ENCODE data around the gene CASP1. TPM values are rescaled to one million over a fixed set of nuclear protein-coding genes. Genes with fewer than 3 reads are reported as not detected.
A peak's percentile ranks its signal among the peaks of the same experiment; 100 is the strongest.
"Not testable (repeated sequence)": the region's sequence is repeated elsewhere in the genome, so short reads cannot be mapped to it uniquely, and the experiment has no call there.

The CASP1 gene
- total RNA-seq, 1 donor from 2014 or later, result 38.3 TPM

DNA sequence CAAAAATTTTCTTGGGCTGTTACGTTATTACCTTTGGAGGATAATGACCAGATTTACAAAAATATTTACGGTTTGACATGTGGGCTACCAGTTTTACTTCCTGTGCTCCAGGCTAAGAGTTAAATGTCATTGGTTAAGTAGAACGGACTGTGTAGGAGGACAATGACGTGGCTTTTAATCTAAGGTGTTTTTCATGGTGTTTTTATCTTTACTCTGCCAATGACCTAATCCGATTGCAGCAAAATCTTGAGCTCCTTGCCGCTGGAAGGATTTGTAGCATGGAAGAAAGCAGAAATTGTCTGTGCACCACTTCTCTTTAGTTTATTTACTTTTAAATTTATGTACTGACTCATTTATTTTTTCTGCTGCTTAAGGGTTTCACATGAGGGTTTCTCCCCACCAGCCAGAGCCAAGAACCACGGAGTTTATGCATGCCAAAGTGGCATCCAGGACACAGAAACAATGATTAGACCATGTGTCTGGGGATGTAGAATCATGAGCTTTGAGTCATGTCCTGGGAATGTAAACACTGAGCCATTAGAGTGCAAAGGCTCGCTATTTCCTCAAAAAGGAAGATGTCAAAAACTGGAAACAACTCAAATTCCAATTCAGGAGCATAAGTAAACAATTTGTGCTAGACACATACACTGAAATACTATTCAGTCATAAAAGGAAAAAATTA is 12.1 kb upstream of the CASP1 start:
- DNase-seq (ENCODE audit: low spot score), result peak; percentile 82

DNA sequence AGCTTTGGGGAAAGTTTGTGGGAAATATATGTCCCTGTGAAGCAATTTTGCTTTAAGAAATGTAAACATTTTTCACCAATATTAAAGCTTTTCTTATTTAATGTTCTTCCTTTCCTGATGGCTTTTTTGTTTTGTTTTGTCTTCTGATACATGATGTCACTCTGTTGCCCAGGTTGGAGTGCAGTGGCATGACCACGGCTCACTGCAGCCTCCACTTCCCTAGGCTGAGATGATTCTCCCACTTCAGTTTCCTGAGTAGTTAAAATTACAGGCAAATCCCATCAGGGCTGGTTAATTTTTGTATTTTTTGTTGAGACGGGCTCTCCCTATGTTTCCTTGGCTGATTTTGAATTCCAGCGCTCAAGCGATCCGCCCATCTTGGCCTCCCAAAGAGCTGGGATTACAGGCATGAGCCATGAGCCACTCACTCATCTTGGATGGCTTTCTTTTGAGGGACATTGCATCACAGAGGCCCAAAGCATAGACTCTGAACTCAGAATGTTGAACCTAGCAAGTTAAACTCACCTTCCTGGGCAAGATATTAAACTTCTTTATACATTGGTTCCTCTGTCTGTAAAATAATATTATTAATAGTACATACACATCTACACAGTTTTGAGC is 10.8 kb upstream of the CASP1 start:
- peak; percentile 17 for DNase-seq (ENCODE audit: low spot score)

DNA sequence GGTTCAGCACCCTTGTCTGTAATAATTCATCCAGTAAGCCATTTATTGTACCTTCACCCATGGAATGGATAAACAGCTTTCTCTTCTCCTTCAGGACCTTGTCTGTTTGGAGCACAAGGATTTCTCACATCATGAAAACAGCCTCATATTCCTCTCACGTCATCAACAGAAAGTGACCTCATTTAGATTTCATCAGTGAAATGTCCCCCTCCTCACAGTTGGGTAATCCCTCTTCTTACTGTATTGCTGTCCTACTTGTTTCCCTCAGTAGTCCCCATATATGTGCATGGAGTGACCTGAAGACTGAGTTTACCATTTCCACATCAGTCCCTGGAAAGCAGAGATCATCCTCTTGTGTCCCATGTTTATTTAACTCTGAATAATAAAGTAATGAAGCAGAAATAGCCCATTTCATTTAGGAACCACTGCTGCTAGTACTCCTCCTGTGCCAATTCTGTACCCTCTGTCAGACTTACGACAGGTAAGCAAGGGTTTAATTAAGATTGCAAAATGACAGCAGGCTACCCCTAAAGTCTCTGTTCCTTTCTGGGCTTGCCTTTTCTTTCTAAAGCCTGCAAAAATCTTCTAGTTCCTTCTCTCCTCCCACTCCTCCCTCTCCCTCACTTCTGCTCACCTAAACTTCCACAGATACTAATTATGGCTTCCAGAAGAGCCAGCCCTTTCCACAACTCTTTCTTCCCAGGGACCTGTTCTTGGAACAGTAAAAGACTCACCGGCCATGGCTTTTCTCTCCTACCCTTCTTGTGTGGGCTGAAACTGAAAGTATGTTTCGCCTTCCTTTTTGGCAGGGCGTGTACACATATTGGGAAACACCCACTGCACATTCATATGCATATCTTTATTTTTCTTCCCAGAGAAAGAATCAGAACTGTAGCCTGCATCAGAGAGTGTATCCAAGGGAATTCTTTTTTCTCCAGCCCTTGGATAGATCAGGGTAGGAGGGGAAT is 9.9 kb upstream of the CASP1 start, which contains the start of gene CARD16:
Gene CARD16, minus strand, starts transcription at position 779 of the 968 bp plus-strand sequence. Its CDS starts 38 bp downstream, at position 741.
- peak; percentile 76 for DNase-seq (ENCODE audit: low spot score)

DNA sequence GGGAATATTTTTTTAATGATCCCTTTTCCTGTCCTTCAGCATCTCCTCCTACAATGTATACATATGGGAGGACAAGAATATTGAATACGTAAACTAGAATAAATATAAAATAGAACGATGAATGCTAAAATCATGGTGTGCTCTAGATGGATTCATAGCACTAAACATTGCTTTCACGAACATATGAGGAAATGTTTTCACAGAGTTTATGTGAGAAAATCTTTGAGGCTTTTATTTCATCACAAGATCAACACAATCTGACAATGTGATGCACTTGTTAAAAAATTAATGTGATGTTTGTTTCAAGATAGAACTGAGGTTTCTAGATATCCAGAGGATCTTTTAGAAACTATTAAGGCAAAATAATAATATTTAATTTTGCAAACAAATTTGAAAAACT is 7.2 kb upstream of the CASP1 start:
- no peak for DNase-seq (ENCODE audit: low spot score)

DNA sequence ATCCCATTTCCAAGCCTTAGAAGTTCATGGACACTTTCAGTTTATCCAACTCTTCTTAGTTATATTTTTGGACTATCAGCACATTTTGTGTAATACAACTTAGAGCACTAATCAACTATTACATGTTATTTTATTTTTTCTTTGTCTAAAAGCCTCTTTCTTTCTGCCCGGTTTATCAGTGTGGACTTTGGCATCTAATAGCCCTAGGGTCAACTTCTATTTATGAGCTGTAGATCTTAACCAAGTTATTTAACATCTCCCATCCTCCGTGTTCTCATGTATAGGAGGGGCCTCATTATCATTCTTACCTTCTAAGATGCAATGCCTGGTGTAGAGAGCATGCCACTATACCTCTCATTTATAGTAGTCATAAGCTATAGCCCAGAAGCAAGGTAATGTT is 5.8 kb upstream of the CASP1 start:
- DNase-seq (ENCODE audit: low spot score), result no peak

DNA sequence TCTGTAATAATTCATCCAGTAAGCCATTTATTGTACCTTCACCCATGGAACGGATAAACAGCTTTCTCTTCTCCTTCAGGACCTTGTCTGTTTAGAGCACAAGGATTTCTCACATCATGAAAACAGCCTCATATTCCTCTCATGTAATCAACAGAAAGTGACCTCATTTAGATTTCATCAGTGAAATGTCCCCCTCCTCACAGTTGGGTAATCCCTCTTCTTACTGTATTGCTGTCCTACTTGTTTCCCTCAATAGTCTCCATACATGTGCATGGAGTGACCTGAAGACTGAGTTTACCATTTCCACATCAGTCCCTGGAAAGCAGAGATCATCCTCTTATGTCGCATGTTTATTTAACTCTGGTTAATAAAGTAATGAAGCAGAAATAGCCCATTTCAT is 556 bp downstream of the CASP1 start:
- DNase-seq (ENCODE audit: low spot score), result not testable (repeated sequence)

DNA sequence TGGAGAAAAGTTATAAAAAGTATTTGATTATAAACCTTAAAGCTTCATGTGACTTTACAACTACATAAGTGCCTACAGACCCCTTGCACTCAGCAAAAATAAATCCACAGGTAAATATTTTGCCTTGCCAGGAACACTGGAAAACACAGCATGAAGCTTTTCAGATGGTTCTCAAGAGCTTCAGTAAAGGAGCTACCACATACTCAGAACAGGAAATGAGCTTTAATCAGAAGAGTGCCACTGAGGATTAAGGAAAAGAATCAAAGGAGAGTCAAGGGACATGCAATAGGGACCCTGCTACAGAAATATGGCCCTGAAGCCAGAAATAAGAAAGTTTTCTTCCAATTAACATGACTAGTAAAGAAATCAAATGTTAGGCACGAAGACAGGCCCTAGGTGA is 1.2 kb downstream of the CASP1 start:
- DNase-seq (ENCODE audit: low spot score), result no peak

DNA sequence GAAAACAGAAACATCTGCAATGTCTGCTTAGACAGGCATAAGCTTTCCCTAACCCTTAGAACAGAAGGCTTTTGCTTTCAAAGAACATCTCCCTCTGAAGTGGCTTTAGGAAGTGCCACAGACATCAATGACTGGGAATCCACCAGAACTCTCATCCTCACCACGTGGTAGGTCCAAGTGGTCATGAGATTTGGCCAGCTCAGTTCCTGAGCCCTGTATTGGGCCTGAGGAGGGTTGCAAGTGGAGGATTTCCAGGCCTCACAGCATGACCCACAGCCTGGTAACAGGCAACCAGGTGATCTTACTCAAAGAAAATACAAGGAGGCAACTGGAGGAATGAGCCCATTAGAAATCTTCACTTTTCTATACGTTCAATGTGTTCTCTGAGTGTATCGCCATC is 1.6 kb downstream of the CASP1 start:
- no peak for DNase-seq (ENCODE audit: low spot score)

DNA sequence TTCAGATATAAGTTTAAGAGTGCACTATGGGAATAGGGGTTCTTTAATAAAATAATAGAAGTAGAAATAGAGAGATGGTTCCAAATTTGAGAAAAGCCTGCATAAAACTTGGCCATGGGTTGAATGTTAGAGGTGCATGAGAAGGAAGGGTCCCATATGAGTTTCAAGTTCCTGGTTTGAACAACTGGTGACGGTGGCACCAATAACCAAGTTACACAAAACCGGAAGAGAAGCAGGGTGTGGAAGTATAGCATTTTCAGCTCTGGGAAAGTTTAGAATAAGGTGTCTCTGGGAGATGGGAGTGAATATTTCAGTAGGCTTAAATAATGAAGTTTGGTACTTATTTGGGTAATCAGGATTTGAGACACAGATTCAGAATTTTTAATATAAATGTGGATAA is 2.4 kb downstream of the CASP1 start:
- no peak for DNase-seq (ENCODE audit: low spot score)

DNA sequence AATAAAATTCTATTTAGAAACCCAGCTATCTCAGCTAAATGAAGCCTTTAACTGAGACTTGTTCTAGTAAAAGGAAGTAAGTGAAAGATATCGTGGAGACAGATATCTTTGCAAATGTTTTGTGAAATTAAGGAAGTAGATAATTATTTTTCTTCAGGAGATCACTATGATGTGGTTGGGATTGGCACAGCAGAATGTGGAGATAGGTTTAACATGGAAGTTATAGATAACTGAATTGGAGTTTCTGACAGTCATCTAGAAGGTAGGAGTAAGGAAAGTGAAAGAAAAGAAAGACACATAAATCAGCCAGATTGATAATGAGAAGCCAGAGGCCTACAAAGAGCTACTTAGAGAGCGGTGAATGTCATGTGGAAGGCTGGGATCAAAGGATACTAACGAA is 7.3 kb downstream of the CASP1 start:
- no peak for DNase-seq (ENCODE audit: low spot score)

DNA sequence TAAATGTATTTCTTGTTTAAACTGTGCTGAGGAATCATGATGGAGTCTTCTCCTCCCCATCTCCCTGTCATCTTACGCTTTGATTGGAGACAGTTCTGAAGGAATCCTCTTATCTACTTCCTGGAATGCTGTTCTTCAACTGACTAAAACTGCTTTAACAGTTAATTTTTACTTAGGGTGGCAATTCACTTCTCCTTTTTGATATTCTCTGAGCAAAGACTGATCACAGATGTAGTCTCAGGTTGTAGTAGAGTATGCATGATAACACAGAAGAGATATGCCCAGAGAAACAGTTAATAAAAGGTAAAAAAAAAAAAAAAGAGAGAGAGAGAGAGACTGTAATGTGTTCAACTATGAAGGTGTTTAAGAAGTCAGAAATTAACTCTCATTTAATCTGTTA is 10.6 kb downstream of the CASP1 start:
- DNase-seq (ENCODE audit: low spot score), result no peak

DNA sequence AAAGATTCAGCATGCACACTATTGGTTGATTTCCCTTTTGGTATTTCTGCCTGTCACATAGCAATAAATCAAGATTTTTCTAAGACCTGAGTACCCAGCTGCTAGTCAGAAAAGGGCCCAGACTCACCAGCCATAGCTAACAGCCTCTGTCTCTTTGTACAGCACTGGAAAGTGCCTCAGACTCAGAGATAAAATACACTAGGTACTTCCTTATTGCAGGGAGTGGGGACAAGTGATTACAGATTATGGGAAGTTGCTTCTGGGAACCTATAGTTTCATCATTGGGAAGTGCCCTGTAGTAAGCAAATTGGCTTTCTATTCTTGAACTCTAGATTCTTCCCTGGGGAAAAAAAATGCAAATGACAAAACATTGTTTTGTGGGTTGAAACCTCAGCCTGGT is 11.9 kb downstream of the CASP1 start, which contains the start of gene CASP5:
Gene CASP5, minus strand, starts transcription at position 166 of the 400 bp plus-strand sequence. Its CDS starts 32 bp downstream, at position 134.
- no peak for DNase-seq (ENCODE audit: low spot score)

DNA sequence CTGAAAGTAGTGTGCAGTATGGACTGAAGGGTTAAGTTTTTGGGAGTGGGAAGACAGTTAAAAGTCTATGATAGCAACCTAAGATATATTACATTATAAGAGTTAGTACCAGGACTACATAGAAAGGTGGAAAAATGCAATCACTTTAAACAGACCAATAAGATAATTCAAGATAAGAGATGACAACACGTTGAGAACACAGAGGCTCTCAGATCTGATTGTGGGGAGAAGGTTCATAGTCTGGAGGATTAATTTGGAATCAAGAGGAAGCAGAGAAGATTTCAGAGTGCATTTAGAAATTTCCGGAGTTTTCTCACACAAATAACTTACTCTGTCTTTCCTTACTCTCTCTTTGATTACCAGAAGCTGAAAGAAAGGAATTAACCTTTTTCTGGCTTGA is 12.4 kb downstream of the CASP1 start:
- no peak for DNase-seq (ENCODE audit: low spot score)

DNA sequence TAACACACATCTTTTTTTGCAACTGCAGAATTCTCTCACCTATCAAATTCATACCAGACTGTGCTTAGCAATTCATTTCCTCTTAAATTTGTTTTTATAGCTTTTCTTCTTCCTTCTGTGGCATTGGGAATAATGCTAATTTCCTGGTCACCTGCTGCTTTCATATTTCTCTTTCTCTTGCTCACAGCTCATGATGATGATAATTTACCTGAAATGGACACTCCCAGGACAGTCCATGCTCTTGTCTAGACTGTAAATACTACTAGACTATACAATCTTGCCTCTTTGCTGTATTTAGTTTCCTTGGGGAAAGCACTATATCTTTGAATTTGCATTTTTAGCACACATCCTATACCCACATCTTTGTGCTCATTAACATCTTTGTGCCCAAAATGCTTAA is 27.5 kb downstream of the CASP1 start:
- DNase-seq (ENCODE audit: low spot score), result no peak

DNA sequence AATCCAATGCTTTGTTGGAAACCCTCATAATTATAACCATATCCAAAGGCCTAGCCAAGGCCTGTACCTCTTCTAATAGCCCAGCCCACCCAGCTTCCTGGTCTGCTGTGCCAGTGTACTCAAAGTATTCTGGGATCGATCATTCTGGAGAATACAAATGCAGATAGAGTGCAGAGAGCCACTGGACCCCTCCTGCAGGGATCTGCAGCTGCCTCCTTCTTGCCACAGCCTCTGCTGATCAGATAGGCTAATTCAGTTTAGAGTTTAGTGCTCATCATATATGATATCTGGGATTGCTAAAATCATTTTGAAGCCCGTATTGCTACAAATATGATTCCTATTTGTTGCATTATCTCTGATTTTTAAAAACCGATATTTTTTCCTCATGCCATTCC is 29.5 kb downstream of the CASP1 start:
- DNase-seq (ENCODE audit: low spot score), result no peak

DNA sequence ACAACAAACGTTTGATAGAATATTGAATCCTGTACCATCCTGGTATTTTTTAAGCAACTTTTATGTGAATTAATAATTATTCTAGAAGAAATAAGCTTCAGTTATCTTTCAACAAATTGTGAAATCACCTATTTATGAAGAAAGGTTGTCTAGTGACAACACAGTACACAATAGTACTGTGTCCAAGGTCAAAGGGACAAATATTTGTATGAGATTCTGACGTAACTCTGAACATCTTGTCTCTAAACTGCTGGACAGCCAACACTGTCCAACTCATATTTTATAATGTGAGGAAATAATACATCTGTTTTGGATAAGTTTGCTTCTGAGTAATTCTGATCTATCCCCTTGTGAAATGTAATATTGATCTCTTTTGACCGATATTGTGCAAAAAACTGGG is 30.9 kb downstream of the CASP1 start:
- no peak for DNase-seq (ENCODE audit: low spot score)

DNA sequence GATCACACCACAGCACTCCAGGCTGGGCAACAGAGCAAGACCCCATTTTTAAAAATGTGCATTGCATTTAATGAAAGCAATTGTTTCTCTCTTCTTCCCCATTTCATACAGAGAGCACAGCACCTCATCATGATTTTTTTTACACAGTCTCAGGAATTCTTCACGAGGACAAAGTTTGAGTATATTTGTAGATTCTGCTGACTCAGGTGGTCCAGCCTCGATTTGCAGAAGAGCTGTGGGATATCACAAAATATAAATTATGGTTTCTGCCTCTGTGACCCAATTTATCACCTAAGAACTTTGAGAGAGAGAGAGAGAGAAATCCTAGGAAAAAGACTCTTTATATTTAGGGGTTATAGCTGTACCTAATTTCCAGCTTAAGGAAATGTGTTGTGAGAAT is 31.8 kb downstream of the CASP1 start:
- DNase-seq (ENCODE audit: low spot score), result no peak

DNA sequence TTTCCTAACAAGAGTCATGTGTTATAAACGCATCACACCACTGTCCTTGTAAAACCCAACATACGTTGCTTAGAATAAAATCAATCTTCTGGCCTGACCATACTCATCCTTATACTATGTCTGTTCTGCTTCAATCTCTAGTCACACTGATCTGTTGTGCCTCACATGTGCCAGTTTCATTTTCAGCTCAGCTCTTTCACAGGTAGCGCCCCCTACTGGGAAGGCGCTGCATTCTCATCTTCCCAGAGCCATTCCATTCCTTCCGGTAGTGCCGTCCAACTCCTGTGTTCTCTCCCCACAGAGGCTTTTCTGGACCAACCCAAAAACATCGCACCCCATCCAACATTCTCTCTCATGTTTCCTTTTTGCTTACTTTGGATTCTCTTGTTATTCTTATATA is 34.1 kb downstream of the CASP1 start:
- DNase-seq (ENCODE audit: low spot score), result no peak

DNA sequence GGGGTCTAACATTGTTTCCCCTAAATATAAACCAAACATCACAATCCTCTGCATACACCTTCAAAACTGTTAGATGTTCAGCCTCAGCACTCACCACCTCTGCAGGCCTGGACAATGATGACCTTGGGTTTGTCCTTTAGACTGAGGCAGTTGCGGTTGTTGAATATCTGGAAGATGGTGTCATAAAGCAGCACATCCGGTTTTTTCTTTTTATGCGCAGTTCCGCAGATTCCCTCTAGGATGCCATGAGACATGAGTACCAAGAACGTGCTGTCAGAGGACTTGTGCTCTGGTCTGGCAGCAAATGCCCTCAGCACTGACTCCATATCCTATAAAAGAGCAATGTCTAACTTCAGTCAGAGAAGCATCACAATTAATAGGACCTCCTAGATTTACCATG is 34.8 kb downstream of the CASP1 start:
- DNase-seq (ENCODE audit: low spot score), result no peak

DNA sequence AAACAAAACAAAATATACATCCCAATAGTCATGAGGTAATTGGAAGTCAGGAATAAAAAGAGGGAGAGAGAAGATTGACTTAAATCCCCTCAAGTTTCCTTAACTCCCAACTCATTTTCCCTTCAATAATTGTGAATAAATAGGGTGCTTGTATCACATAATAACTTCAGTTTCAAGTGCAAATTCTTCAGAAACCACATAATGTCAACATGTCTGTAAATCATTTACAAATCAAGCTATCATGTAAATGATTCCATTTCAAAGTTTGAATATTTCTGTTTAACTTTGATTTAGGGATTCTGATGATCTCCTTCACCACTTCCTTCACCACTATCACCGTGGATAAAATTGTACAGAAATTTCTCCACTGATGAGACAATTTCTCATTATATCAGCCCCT is 35.2 kb downstream of the CASP1 start:
- no peak for DNase-seq (ENCODE audit: low spot score)

DNA sequence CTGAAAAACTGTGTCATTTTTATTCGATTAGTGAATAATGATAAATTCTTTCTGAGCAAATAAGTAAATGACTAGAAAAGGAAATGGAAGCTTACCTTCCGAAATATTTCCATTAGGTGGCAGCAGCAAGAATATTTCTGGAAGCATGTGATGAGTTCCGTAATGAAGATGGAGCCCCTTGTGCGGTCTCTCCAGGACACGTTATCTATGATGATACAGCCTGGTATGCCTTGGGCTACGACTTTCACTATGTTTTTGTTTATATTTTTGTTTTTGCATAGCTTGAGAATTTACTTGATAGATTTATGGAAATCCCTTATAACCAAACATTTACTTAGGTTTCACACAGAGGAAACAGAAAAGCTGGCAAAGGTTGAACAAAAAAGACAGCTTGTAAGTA is 37.7 kb downstream of the CASP1 start:
- no peak for DNase-seq (ENCODE audit: low spot score)

DNA sequence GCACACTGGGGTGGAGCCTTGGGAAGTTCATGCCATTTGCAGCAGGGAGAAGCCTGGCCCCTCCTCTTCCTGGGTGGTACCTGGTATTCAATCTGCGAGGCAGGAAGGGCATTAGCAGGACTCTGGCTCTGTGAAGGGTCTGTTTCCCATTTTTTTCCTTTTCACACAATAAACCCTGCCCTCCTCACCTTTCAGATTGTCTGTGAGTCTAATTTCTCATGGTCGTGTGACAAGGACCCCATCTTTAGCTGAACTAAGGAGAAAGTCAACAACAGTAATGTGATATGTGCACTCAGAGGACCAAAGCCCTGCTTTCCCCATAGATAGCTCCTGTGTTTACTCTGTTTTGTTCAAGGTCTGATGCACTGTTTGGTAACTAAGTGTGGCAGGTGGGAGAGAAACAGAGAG is 39.9 kb downstream of the CASP1 start:
- no peak for DNase-seq (ENCODE audit: low spot score)

Data from umbilical cord (tissue), 2 donors.